HG03060 (cell line): ENCODE data around the gene ZDHHC24.

Source experiments
- ATAC-seq: cut with Tn5 transposase; IDR thresholded peaks from one replicate; pipeline ENCODE4 v1.9.1; 2021; ENCODE audit warnings: low read depth, moderate number of reproducible peaks; ENCODE audit not compliant: unreplicated experiment

ZDHHC24 gene

GRCh38 chr11:66505276-66505816 is 40.5 kb downstream of the ZDHHC24 start:
- no peak for ATAC-seq

DNA sequence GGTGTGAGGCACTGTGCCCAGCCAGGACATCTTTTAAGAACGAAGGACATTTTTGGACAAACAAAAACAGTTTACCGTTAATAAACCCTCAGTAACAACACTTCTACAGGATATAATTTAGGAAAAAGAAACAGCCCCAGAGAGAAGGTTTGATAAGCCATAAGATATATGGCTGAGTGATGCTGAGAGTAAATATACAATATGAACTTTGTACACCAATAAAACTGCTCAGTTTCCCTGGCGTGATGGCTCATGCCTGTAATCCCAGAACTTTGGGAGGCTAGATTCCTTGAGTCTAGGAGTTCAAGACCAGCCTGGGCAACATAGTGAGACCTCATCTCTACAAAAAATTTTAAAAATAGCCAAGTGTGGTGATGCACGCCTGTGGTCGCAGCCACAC is 47.3 kb downstream of the ZDHHC24 start:
- no peak for ATAC-seq

GRCh38 chr11:66497206-66497605 is 48.6 kb downstream of the ZDHHC24 start:
- no peak for ATAC-seq

DNA sequence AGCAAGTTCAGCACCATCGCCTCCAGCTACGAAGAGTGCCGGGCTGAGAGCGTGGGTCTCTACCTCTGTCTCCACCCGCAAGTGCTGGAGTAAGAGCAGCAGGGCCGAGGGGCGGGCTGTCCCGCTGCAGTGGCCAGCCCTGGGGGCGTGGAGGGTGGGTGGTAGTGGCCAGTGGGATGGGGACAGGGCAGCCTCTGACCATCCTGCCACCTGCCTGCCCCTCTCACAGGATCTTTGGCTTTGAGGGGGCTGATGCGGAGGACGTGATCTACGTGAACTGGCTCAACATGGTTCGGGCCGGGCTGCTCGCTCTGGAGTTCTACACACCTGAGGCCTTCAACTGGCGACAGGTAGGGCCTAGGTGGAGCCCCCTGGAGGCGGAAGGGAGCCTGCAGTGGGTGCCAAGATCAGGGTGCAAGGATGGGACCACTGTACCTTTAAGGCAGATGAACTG is 50.4 kb downstream of the ZDHHC24 start:
- ATAC-seq, result no peak

DNA sequence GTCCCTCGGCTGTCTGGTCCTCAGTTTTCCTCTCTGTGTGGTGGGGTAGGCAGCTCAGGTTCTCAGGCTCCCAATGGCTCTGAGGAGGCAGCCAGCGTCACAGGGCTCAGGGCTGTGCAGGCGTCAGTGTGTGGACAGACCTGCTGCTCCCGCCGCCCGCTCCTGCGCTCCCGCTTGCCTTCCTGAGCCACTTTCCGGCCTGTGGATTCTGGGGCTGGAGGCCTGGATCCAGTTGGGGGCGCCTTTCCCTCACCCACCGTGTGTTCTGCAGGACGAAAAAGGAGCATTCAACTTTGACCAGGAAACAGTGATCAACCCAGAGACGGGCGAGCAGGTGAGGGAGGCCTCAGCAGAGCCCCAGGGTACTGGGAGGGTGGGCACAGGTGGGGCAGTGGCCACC is 50.9 kb downstream of the ZDHHC24 start:
- no peak for ATAC-seq

DNA sequence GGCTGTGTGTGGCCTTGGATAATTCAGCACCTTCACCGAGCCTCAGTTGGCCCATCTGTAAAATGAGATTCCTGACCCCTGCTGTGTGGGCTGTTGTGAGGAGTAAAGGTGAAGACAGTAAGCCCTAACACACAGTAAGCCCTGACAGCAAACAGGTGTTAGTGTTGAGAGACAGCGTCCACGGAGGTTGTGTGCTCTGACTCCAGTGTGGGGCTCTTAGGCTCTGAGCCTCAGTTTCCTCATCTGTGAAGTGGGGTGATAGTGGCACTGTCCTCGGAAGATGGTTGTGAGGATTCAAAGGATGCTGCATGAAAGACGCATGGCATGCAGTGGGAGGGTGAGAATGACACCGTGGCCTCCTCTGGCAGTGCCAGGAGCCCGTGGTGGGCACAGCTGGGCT is 51.4 kb downstream of the ZDHHC24 start:
- ATAC-seq, result no peak

DNA sequence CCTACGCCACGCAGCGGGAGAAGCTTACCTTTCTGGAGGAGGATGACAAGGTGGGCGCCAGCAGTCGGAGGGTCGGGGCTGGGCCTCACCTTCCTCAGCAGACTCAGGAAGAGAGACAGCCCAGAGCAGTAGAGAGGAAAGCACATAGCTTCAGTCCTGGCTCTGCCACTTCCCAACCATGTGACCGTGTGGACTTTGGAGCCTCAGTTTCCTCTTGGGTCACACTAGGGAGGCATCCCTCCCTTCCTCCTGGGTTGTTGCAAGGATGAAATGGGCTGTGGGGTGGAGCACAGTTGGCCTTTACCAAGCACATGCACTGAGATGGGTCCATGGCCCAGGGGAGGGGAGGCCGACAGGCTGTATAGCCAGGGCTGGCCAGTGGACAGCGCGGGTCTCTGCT is 52.7 kb downstream of the ZDHHC24 start:
- ATAC-seq, result no peak

GRCh38 chr11:66492161-66492865 is 53.5 kb downstream of the ZDHHC24 start:
- ATAC-seq, result no peak

DNA sequence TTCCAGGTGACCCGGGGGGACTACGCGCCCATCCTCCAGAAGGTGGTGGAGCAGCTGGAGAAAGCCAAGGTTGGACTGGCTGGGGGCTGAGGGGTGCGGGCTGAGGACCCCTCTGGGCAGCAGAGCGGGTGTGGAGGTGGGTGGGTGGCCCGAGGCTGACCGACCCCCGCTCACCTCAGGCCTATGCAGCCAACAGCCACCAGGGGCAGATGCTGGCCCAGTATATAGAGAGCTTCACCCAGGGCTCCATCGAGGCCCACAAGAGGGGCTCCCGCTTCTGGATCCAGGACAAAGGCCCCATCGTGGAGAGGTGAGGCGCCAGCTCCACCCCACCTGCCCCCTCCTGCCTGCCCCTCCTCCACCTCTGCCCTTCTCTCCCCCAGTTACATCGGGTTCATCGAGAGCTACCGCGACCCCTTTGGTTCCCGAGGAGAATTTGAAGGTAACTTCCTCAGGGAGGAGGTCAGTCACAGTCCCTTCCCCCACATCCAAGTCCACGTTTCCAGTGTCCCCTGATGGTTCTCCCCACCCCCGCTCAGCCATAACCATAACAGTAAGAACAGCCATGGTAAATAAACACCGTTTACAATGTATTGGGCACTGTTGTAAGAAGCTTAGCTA is 54.4 kb downstream of the ZDHHC24 start:
- no peak for ATAC-seq

- ATAC-seq, result no peak
Measured at GRCh38 chr11:66489636-66490035, 56.2 kb downstream of the ZDHHC24 start.

GRCh38 chr11:66488957-66489356 is 56.9 kb downstream of the ZDHHC24 start:
- no peak for ATAC-seq

DNA sequence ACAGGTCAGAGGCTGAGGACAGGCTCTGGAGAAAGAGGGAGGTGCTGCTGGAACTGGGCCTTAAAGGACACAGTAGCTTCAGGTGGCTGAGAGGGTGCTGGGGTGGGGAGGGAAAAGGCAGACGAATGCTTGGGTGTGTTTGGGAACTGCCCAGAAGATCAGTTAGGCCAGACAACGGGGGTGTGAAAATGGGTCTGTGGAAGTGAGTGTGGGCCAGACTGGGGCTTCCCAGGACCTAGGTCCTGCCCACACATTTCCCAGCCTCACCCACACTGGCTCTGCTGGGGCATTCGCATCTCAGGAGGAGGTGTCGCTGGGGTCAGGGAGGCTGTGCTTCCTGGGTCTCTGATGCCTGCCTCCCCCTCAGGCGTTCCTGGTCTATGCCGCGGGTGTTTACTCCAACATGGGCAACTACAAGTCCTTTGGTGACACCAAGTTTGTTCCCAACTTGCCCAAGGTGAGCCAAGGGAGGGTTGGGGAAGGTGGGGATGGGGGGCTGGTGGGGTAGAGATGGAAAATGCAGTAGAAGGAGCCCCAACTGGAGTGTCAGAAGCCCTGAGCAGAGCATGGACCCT is 61.0 kb downstream of the ZDHHC24 start:
- no peak for ATAC-seq

GRCh38 chr11:66480117-66480938 is 65.5 kb downstream of the ZDHHC24 start, which contains the start of gene DPP3:
Gene DPP3, plus strand, starts transcription at chr11:66480434. Its CDS starts 1,767 bp downstream, at chr11:66482201.
- ATAC-seq, result peak; percentile 81

GRCh38 chr11:66479394-66480116 is 66.3 kb downstream of the ZDHHC24 start:
- no peak for ATAC-seq

GRCh38 chr11:66478729-66479393 is 67.0 kb downstream of the ZDHHC24 start:
- no peak for ATAC-seq

- ATAC-seq, result no peak
Measured at GRCh38 chr11:66477263-66478201, 68.3 kb downstream of the ZDHHC24 start.

- ATAC-seq, result no peak
Measured at GRCh38 chr11:66476841-66477251, 69.0 kb downstream of the ZDHHC24 start.

- ATAC-seq, result no peak
Measured at GRCh38 chr11:66476173-66476840, 69.5 kb downstream of the ZDHHC24 start.
